Measurements from ENCODE around the gene DMTF1. TPM values are rescaled to one million over a fixed set of nuclear protein-coding genes. Genes with fewer than 3 reads are reported as not detected.

The DMTF1 gene
- total and polyA plus RNA-seq, 2 of the 4 experiments (the other 2 are of a cell fraction), result 59.0 to 69.0 TPM

GRCh38 chr7:87173471-87173870, 21.2 kb downstream of the DMTF1 start:
- Histone ChIP-seq H3K9me1 (ENCODE audit: insufficient read depth, low read length) (no peaks in the 10 kb centered on the region; the same call in 1 of the 2 replicates), H3K27me3 (ENCODE audit: control insufficient read depth, insufficient read depth, low read length) (no peaks in the 10 kb centered on the region), H3K4me3 (ENCODE audit: insufficient read depth, low read depth, low read length) (no peak overlapping the region), H2AK9ac (replicated peaks; ENCODE audit: low read depth, low read length, poor library complexity) (no peak overlapping the region), H3K79me1 (ENCODE audit: low read depth in 1 of 2, low read length in 2 of 2) (peaks cover 7 to 22% of the 10 kb centered on the region in 2 experiments), H2BK15ac (ENCODE audit: low read depth, low read length) (no peak overlapping the region), H4K8ac (ENCODE audit: low read depth in 2 of 2, low read length in 2 of 2) (no peak overlapping the region), H4K20me1 (ENCODE audit: insufficient read depth, low read length) (no peaks in the 10 kb centered on the region; the same call in 1 of the 2 replicates), H3K9me3 (ENCODE audit: control insufficient read depth, insufficient read depth, low read length) (no peaks in the 10 kb centered on the region), H4K91ac (ENCODE audit: insufficient read depth, low read depth, low read length) (no peak overlapping the region), H2AK5ac (ENCODE audit: low read depth, low read length) (no peak overlapping the region), H3K36me3 (ENCODE audit: control insufficient read depth, insufficient read depth, low read length) (peaks cover 39% of the 10 kb centered on the region), H2AFZ (replicated peaks; ENCODE audit: low read length, poor library complexity) (no peak overlapping the region), H3K4ac (ENCODE audit: low read depth, low read length) (no peak overlapping the region), H2BK5ac (ENCODE audit: low read depth, low read length, poor library complexity, severe bottlenecking) (no peak overlapping the region), H2BK20ac (ENCODE audit: low read depth, low read length) (no peak overlapping the region), H3K9ac (ENCODE audit: low read depth, low read length) (no peak overlapping the region), H3K56ac (ENCODE audit: extremely low read depth, insufficient read depth, low read length) (no peak overlapping the region), H3K27ac (ENCODE audit: insufficient read depth, low read length) (no peak overlapping the region), H3K4me2 (ENCODE audit: low read depth, low read length) (no peak overlapping the region), H3K23ac (ENCODE audit: low read depth, low read length) (no peak overlapping the region), H3K14ac (replicated peaks; ENCODE audit: low read depth, low read length) (no peak overlapping the region), H4K5ac (ENCODE audit: low read depth, low read length) (no peak overlapping the region), H3K4me1 (ENCODE audit: control insufficient read depth, insufficient read depth, low read length) (no peaks in the 10 kb centered on the region), H3K18ac (ENCODE audit: low read depth, low read length) (no peak overlapping the region), H2BK120ac (ENCODE audit: low read depth, low read length) (no peak overlapping the region)
- dilution Hi-C loops (cut with HindIII; ENCODE audit: low sequenced_read_pairs, unreplicated experiment), result no loop called here
- ATAC-seq (ENCODE audit: low read depth) (no peak), DNase-seq (no peak)
- CTCF ChIA-PET, result no interaction called here
- no CpG with 5 or more reads among the region's 1 CpG for WGBS, 2 experiments (ENCODE audit: extremely low coverage in 2 of 2, insufficient read length in 1 of 2)
- POLR2A ChIA-PET (ENCODE audit: unreplicated experiment), result interaction anchor here (1.0 kb wide), 1 partner anchor 15 kb away, joined by 4 read pairs; no protein-coding TSS in a partner anchor
- in situ Hi-C loops (cut with MboI; ENCODE audit: low sequenced_read_pairs), result no loop called here
- intact Hi-C loops (cut with micrococcal nuclease), result loop anchor here (2.0 kb wide), 1 partner anchor 17 kb away; no protein-coding TSS in a partner anchor
- TF ChIP-seq FOS (IDR thresholded peaks at IDR 0.05; ENCODE audit: low read depth, low read length) (no peak), MXI1 (IDR thresholded peaks at IDR 0.05; ENCODE audit: borderline replicate concordance, low read depth, low read length) (no peak), RFX5 (IDR thresholded peaks at IDR 0.05; ENCODE audit: low read depth, low read length) (no peak), CTCF (conservative IDR thresholded peaks at IDR 0.05; ENCODE audit: low read depth, low read length) (no peak), NFE2L2 (IDR thresholded peaks at IDR 0.05; ENCODE audit: low read depth, low read length) (no peak), SMC3 (IDR thresholded peaks at IDR 0.05; ENCODE audit: low read depth, low read length) (no peak), BHLHE40 (IDR thresholded peaks at IDR 0.05; ENCODE audit: low read depth, low read length) (no peak), CHD1 (IDR thresholded peaks at IDR 0.05; ENCODE audit: low read depth, low read length) (no peak), RCOR1 (IDR thresholded peaks at IDR 0.05; ENCODE audit: insufficient replicate concordance, low read length) (no peak), USF2 (IDR thresholded peaks at IDR 0.05; ENCODE audit: low read depth, low read length) (no peak), RAD21 (IDR thresholded peaks at IDR 0.05; ENCODE audit: low read length) (no peak), MAZ (IDR thresholded peaks at IDR 0.05; ENCODE audit: borderline replicate concordance, low read depth, low read length) (no peak), CEBPB (IDR thresholded peaks at IDR 0.05; ENCODE audit: low read depth, low read length) (no peak), POLR2A (IDR thresholded peaks at IDR 0.05; ENCODE audit: low read depth, low read length) (no peak), ELK1 (IDR thresholded peaks at IDR 0.05; ENCODE audit: borderline replicate concordance, low read depth, low read length) (no peak), MAFK (IDR thresholded peaks at IDR 0.05; ENCODE audit: low read depth, low read length) (no peak)
- BruUV-seq (replicated peaks), result no TSS peak

Data from IMR-90 (cell line).